HG03520 (cell line): ENCODE measurements around the gene UBA5.
A peak's percentile ranks its signal among the peaks of the same experiment; 100 is the strongest.

ENCODE experiments used
- ATAC-seq: cut with Tn5 transposase; IDR thresholded peaks from one replicate; pipeline ENCODE4 v1.9.1; 2021; ENCODE audit warnings: mild to moderate bottlenecking, moderate library complexity; ENCODE audit not compliant: unreplicated experiment

The UBA5 gene

GRCh38 chr3:132713977-132714727 lies 54.0 kb downstream of the UBA5 start:
- no peak for ATAC-seq

GRCh38 chr3:132716372-132716771 lies 56.2 kb downstream of the UBA5 start:
- no peak for ATAC-seq

- no peak for ATAC-seq
Observed at GRCh38 chr3:132720228-132720627, 60.1 kb downstream of the UBA5 start.

GRCh38 chr3:132721479-132722164 lies 61.5 kb downstream of the UBA5 start:
- ATAC-seq: peak; percentile 26

- ATAC-seq: peak; percentile 78
Observed at GRCh38 chr3:132722165-132723023, 62.3 kb downstream of the UBA5 start, which contains the start of gene NPHP3. Gene NPHP3, minus strand, starts transcription at chr3:132722409. Its CDS starts 54 bp downstream, at chr3:132722355.

GRCh38 chr3:132723024-132723950 lies 63.2 kb downstream of the UBA5 start:
- ATAC-seq: no peak

GRCh38 chr3:132726341-132726823 lies 66.3 kb downstream of the UBA5 start:
- no peak for ATAC-seq
